ENCODE results near the gene CCDC83. TPM values are rescaled to one million over a fixed set of nuclear protein-coding genes. Genes with fewer than 3 reads are reported as not detected.

The CCDC83 gene
- total RNA-seq, 1 experiment from 2014 or later = not detected

DNA sequence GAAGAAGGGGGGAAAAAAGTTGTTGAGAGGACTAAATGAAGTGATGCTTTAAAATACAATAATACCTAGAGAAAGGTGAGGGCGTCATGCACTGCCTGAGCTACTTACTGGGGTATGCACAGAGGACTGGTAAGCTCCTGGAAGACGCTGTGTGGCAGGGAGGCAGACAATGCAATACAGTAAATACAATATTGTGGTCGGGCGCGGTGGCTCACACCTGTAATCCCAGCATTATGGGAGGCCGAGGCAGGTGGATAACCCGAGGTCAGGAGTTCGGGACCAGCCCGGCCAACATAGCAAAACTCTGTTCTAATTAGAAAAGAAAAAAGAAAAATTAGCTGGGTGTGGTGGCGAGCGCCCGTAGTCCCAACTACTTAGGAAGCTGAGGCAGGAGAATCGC lies 43.6 kb upstream of the CCDC83 start:
- no TSS peak for BruUV-seq (replicated peaks)
- DNase-seq = no peak
- TF ChIP-seq, protein P1, sequence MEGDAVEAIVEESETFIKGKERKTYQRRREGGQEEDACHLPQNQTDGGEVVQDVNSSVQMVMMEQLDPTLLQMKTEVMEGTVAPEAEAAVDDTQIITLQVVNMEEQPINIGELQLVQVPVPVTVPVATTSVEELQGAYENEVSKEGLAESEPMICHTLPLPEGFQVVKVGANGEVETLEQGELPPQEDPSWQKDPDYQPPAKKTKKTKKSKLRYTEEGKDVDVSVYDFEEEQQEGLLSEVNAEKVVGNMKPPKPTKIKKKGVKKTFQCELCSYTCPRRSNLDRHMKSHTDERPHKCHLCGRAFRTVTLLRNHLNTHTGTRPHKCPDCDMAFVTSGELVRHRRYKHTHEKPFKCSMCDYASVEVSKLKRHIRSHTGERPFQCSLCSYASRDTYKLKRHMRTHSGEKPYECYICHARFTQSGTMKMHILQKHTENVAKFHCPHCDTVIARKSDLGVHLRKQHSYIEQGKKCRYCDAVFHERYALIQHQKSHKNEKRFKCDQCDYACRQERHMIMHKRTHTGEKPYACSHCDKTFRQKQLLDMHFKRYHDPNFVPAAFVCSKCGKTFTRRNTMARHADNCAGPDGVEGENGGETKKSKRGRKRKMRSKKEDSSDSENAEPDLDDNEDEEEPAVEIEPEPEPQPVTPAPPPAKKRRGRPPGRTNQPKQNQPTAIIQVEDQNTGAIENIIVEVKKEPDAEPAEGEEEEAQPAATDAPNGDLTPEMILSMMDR (IDR thresholded peaks at IDR 0.05; ENCODE audit: unreplicated experiment) = no peak
- intact Hi-C loops (cut with micrococcal nuclease; ENCODE audit: unreplicated experiment) = no loop called here
- Mint-ChIP-seq H3K27me3 (ENCODE audit: unreplicated experiment) (no peaks in the 10 kb centered on the region), H3K27ac (ENCODE audit: unreplicated experiment) (no peak overlapping the region), H3K9me3 (ENCODE audit: low read depth, unreplicated experiment) (no peaks in the 10 kb centered on the region), H3K36me3 (ENCODE audit: insufficient read depth, unreplicated experiment) (peaks cover 18% of the 10 kb centered on the region), H3K4me3 (ENCODE audit: low read depth, unreplicated experiment) (peak overlapping the region; percentile 72), H3K4me1 (ENCODE audit: low read depth, unreplicated experiment) (peaks cover 16% of the 10 kb centered on the region)
- CTCF ChIA-PET = no interaction called here

DNA sequence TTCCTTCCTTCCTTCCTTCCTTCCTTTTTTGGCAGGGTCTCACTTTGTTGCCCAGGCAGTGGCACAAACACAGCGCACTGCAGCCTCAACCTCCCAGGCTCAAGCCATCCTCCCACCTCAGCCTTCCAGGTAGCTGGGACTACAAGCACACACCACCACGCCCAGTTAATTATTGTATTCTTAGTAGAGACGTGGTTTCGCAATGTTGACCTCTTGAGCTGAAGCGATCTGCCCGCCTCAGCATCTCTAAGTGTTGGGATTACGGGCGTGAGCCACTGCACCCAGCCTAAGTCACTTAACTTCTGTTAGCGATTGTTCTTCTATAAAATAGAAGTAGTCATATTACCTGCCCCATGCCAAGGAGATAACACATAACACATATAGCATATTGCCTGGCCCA lies 41.5 kb upstream of the CCDC83 start:
- Mint-ChIP-seq H3K9me3 (ENCODE audit: low read depth, unreplicated experiment) (no peaks in the 10 kb centered on the region), H3K27me3 (ENCODE audit: unreplicated experiment) (no peaks in the 10 kb centered on the region), H3K4me3 (ENCODE audit: low read depth, unreplicated experiment) (no peak overlapping the region), H3K36me3 (ENCODE audit: insufficient read depth, unreplicated experiment) (peaks cover 18% of the 10 kb centered on the region), H3K4me1 (ENCODE audit: low read depth, unreplicated experiment) (peaks cover 16% of the 10 kb centered on the region), H3K27ac (ENCODE audit: unreplicated experiment) (no peak overlapping the region)
- CTCF ChIA-PET = no interaction called here
- BruUV-seq (replicated peaks) = no TSS peak
- DNase-seq = no peak
- TF ChIP-seq, protein P1 (IDR thresholded peaks at IDR 0.05; ENCODE audit: unreplicated experiment) = no peak
- intact Hi-C loops (cut with micrococcal nuclease; ENCODE audit: unreplicated experiment) = no loop called here

DNA sequence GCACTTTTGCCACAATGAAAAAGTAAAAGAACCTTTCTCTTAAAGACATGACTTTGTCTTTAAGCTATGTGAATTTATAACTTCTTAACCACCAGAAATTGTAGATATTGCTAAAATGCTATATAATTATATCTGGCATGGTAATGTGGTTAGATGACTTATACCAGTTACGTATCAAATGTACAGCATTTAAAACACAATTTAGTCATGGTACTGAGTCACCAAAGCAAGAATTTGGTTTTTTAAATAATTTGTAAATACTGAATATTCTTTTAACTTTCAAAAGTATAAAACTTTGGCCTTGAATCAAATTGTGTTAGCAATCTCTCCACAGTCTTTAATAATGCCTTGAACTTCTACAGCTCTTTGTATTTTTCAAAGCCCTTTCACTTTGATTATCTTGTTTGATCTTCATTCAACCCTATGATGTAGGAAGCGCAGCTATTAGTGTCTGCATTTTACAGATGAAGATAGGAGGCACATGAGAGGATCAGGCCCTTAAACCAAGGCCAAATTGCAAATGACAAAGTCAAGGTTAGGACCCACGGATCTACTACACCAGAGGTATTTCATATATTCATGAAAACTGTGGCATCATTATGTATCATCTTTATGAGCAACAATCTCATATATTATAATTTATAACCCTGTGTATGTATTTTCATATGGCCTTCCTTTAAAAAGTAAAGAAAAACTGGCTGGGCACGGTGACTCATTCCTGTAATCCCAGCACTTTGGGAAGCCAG lies 39.8 kb upstream of the CCDC83 start:
- CTCF ChIA-PET = no interaction called here
- DNase-seq = no peak
- H3K4me3 Mint-ChIP-seq (ENCODE audit: low read depth, unreplicated experiment) = no peak overlapping the region
- no peaks in the 10 kb centered on the region for H3K9me3 Mint-ChIP-seq (ENCODE audit: low read depth, unreplicated experiment)
- peaks cover 11% of the 10 kb centered on the region for H3K36me3 Mint-ChIP-seq (ENCODE audit: insufficient read depth, unreplicated experiment)
- H3K4me1 Mint-ChIP-seq (ENCODE audit: low read depth, unreplicated experiment) = peaks cover 9% of the 10 kb centered on the region
- no peak overlapping the region for H3K27ac Mint-ChIP-seq (ENCODE audit: unreplicated experiment)
- H3K27me3 Mint-ChIP-seq (ENCODE audit: unreplicated experiment) = no peaks in the 10 kb centered on the region
- TF ChIP-seq, protein P1 (IDR thresholded peaks at IDR 0.05; ENCODE audit: unreplicated experiment) = no peak
- intact Hi-C loops (cut with micrococcal nuclease; ENCODE audit: unreplicated experiment) = no loop called here
- no TSS peak for BruUV-seq (replicated peaks)

DNA sequence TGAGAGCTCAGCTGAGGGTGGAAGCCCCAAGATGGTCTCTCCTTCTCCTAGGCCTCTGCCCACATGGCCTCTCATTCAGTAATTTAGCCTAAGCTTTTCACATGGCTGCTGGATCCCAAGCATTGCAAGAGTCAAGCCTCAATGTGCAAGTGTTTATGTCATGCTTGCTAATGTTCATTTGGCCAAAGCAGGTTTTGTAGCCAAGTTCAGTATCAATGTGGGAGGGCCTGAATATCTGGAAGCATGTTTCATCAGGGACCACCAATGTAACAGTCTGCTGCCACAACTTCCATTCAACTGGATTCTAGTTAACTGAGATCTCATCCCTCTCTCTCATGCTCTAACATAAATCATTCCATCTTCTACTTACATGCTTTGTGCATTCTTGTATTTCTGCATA lies 35.7 kb upstream of the CCDC83 start:
- intact Hi-C loops (cut with micrococcal nuclease; ENCODE audit: unreplicated experiment) = no loop called here

More for the DNA sequence above, 35.7 kb upstream of the CCDC83 start:
- TF ChIP-seq, protein P1 (IDR thresholded peaks at IDR 0.05; ENCODE audit: unreplicated experiment) = no peak
- Mint-ChIP-seq H3K4me3 (ENCODE audit: low read depth, unreplicated experiment) (no peak overlapping the region), H3K27me3 (ENCODE audit: unreplicated experiment) (no peaks in the 10 kb centered on the region), H3K9me3 (ENCODE audit: low read depth, unreplicated experiment) (no peaks in the 10 kb centered on the region), H3K4me1 (ENCODE audit: low read depth, unreplicated experiment) (no peaks in the 10 kb centered on the region), H3K27ac (ENCODE audit: unreplicated experiment) (no peak overlapping the region), H3K36me3 (ENCODE audit: insufficient read depth, unreplicated experiment) (no peaks in the 10 kb centered on the region)
- CTCF ChIA-PET = no interaction called here
- no peak for DNase-seq
- BruUV-seq (replicated peaks) = no TSS peak
